ENCODE measurements around the gene CHDH. TPM values are rescaled to one million over a fixed set of nuclear protein-coding genes. Genes with fewer than 3 reads are reported as not detected.

CHDH gene
- total RNA-seq, 8 experiments from 2014 or later: 0.27 to 2.8 (median 0.56) TPM

DNA sequence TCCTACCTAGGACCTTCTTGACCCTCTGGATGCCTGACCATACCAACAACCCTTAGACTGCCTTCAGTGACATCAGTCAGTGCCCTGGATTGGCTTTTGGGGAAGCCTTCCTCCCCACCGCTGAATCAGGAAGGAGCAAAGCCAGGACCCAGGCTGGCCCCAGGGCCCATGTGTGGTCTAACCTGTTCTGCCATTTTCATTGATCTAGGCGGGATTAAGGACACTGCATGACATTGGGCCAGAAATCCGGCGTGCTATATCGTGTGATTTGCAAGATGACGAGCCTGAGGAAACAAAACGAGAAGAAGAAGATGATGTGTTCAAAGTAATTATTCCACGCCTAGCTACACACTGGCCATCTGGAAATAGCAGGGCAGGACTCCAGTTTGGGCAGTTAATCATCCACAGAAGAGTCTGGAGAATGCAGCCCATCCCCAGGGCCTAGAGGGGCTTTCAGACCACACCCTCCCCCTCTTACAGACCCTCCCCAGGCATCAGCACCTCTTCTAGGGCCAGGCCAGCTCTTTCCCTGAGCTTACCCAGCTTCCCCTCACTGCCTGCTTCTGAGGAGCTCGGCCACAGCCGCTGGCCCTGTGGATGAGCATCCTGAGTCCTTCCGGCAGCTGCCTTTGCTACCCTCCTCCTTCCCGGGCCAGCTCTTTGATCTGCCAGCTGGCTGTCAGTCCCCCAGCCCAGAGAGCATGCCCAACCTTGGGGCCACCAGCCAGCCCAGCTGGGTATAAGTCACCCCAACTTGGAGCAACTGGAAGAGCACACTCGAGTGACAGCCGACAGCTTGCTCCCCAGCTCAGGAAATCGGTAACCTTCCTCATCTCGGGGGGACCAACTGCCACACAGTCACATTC lies 45.9 kb downstream of the CHDH start:
- in situ Hi-C loops (cut with MboI; ENCODE audit: low pct_unique_long_range_greater_than_20kb in 2 of 9, low sequenced_read_pairs in 9 of 9, unreplicated experiment in 9 of 9): no loop called here
- H3K4me3 ChIP-seq: no peak overlapping the region
- no peak overlapping the region for H3K27ac ChIP-seq
- H3K4me1 ChIP-seq (replicated peaks in 1 of 2): peaks cover 6 to 10% of the 10 kb centered on the region in 2 donors
- 29 to 90% (median 80%) methylated on average over 1 to 8 of the region's 16 CpGs; no CpG with 5 or more reads in 2 of the 10 experiments for WGBS, 10 experiments
- ATAC-seq (replicated peaks in 6 of 8): peak in 1 of 8 experiments; percentile 16

DNA sequence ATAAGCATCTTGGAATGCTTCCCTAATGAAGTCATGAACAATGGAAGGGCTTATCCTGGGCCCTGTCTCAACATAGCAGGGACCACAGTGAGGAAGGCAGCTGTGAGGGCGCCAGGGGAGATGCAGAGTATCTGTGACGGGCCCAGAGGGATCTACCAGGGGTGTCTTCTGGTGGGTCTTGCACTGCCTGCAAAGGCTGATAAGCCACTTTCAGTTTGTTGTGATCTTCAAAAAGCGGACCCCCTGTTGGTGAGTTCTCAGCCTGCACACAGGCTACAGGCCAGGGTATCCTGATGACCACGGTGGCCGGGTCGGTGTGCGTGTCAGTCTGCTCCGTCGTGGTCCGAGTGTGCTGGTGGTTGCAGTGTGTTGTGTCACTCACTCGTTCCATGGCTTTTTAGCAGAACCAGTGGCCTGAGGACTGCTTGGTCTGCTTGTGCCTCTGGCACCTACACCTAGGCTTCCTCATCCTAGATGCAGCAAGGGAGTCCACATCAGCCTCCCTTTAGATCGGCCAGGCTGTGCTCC lies 46.8 kb downstream of the CHDH start:
- no peak for ATAC-seq (replicated peaks in 6 of 8)
- 64 to 100% (median 94%) methylated on average over 1 to 9 of the region's 12 CpGs; no CpG with 5 or more reads in 3 of the 10 experiments for WGBS, 10 experiments
- Histone ChIP-seq H3K27ac (no peak overlapping the region), H3K4me3 (no peak overlapping the region), H3K4me1 (replicated peaks in 1 of 2) (peaks cover 1 to 6% of the 10 kb centered on the region in 2 donors)
- in situ Hi-C loops (cut with MboI; ENCODE audit: low pct_unique_long_range_greater_than_20kb in 2 of 9, low sequenced_read_pairs in 9 of 9, unreplicated experiment in 9 of 9): no loop called here

DNA sequence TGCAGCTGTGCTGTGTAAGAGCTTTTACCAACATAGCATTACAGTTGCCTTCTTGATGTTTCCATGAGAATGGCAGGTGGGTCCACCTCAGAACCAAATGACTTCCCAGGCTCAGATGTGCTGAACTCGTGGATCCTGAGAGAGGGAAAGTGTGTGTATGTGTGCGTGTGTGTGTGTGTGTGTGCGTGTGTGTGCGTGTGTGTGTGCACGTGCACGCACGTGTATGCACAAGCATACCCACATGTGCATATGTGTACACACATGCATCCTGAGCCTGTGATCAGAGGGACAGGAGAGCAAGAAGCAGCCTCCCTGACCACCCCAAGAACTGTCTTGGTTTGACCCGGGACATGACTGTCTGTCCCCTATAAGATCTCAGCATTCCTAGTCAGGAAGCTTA lies 48.1 kb downstream of the CHDH start:
- Histone ChIP-seq H3K4me1 (replicated peaks in 1 of 2) (peaks cover 0 to 6% of the 10 kb centered on the region in 2 donors), H3K4me3 (no peak overlapping the region), H3K27ac (no peak overlapping the region)
- in situ Hi-C loops (cut with MboI; ENCODE audit: low pct_unique_long_range_greater_than_20kb in 2 of 9, low sequenced_read_pairs in 9 of 9, unreplicated experiment in 9 of 9): no loop called here
- WGBS, 10 experiments: 43 to 100% (median 67%) methylated on average over 1 to 5 of the region's 8 CpGs; no CpG with 5 or more reads in 5 of the 10 experiments
- no peak for ATAC-seq (replicated peaks in 6 of 8)

DNA sequence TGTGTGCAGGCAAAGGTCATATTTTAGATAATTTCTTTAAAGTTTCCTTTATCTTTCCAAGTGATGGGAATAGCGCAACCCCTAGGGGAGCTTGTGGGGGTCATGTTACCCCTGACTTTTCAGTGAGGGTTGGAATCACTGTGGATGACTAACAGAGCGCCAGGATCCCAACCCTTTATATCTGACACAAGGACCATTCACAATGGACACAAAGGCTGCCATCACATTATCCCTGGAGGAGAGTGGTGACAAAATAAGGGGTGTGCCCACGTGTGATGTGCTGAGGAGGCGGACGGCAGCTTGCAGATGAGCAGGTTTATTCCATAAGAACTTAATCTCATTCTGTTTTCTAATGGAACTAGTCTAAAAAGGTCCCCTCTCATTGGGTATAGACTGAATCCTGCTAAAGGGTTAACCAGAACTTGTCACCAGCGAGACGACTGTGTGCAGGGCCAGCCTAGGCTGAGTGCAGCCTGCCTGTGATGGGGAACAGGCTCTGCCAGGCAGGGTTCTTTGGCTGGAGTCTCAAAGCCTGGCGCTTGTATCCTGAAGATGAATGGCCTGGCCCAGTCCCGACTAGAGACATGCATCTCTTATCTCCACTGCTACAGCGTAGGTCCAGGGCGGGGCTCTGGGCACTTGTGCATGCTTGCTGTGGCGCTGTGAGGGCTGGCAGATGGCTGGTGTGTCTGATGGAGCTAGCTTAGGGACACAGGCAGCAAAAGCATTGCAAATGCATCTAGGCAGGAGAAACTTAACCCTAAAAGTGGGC lies 50.2 kb downstream of the CHDH start:
- Histone ChIP-seq H3K27ac (no peak overlapping the region), H3K4me3 (no peak overlapping the region), H3K4me1 (replicated peaks in 1 of 2) (peaks cover 0 to 6% of the 10 kb centered on the region in 2 donors)
- ATAC-seq (replicated peaks in 6 of 8): peak in 6 of 8 experiments; percentile 49 to 87 (median 86)
- in situ Hi-C loops (cut with MboI; ENCODE audit: low pct_unique_long_range_greater_than_20kb in 2 of 9, low sequenced_read_pairs in 9 of 9, unreplicated experiment in 9 of 9): no loop called here
- WGBS, 10 experiments: 20 to 96% (median 76%) methylated on average over 1 to 8 of the region's 12 CpGs

DNA sequence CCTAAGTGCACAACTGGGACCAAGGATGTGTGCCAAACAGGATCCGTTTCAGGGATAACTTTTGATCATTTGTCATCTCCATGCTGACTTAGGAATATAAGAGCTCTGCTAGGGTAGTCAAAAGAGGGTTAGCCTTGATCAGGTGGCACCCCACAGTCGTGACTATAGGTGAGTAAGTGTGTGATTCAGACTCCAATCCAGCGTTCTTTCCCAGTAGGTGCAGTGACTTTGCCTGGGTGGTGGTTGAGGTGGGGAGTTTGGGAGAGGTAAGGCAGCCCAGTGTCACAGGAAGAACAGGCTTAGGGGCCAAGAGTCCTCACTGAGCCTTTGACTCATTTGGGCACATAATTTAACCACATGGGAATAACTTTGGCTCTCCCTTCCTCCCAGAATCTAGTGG lies 51.0 kb downstream of the CHDH start:
- ATAC-seq (replicated peaks in 6 of 8): no peak
- Histone ChIP-seq H3K4me1 (replicated peaks in 1 of 2) (peaks cover 0 to 4% of the 10 kb centered on the region in 2 donors), H3K27ac (no peak overlapping the region), H3K4me3 (no peak overlapping the region)
- 0 to 100% (median 16%) methylated on average over 1 to 2 of the region's 3 CpGs; no CpG with 5 or more reads in 4 of the 10 experiments for WGBS, 10 experiments
- in situ Hi-C loops (cut with MboI; ENCODE audit: low pct_unique_long_range_greater_than_20kb in 2 of 9, low sequenced_read_pairs in 9 of 9, unreplicated experiment in 9 of 9): no loop called here

DNA sequence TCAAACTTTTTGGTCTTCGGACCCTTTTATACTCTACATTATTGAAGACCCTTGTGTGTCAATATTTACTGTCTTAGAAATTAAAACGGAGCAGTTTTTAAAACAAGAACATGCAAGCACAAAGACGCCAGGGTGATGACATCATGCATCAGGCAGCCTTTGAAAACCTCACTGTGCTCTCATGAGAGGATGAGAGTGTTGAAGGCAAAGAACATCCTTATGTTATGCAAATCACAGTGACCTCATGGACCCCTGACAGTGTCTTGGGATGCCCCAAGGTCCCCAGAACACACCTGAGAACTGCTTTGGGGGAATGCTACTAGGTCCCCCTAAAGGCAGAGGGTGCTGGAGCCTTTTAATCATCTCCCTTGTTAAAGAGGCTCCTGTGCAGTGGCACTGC lies 51.6 kb downstream of the CHDH start:
- Histone ChIP-seq H3K4me3 (no peak overlapping the region), H3K4me1 (replicated peaks in 1 of 2) (peaks cover 0 to 4% of the 10 kb centered on the region in 2 donors), H3K27ac (no peak overlapping the region)
- in situ Hi-C loops (cut with MboI; ENCODE audit: low pct_unique_long_range_greater_than_20kb in 2 of 9, low sequenced_read_pairs in 9 of 9, unreplicated experiment in 9 of 9): no loop called here
- ATAC-seq (replicated peaks in 6 of 8): peak in 4 of 8 experiments; percentile 20 to 52 (median 42)
- 7 to 80% (median 55%) methylated on average over 2 to 3 of the region's 3 CpGs; no CpG with 5 or more reads in 2 of the 10 experiments for WGBS, 10 experiments

DNA sequence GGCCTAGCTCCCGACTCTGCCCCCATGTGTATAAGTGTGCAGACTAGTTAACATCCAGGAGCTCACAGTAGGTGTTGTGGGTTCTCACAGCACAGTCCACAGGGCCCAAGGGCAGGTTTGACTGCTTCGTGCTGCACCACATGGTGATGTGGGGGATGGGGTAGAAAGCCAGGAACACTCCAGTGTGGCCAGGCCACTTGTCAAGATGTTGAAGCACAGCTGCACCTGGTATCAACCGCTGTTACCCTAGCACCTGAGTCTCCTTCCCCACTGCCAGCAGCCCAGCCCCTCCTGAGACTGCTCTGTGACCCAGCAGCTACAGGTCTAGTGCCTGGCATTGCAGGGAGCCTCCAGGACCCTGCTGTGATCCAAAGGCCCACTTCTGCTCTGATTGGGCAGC lies 53.4 kb downstream of the CHDH start:
- Histone ChIP-seq H3K27ac (no peak overlapping the region), H3K4me3 (no peak overlapping the region), H3K4me1 (replicated peaks in 1 of 2) (peaks cover 0 to 4% of the 10 kb centered on the region in 2 donors)
- 29 to 100% (median 66%) methylated on average over 1 to 2 of the region's 3 CpGs; no CpG with 5 or more reads in 6 of the 10 experiments for WGBS, 10 experiments
- ATAC-seq (replicated peaks in 6 of 8): no peak
- in situ Hi-C loops (cut with MboI; ENCODE audit: low pct_unique_long_range_greater_than_20kb in 2 of 9, low sequenced_read_pairs in 9 of 9, unreplicated experiment in 9 of 9): no loop called here

DNA sequence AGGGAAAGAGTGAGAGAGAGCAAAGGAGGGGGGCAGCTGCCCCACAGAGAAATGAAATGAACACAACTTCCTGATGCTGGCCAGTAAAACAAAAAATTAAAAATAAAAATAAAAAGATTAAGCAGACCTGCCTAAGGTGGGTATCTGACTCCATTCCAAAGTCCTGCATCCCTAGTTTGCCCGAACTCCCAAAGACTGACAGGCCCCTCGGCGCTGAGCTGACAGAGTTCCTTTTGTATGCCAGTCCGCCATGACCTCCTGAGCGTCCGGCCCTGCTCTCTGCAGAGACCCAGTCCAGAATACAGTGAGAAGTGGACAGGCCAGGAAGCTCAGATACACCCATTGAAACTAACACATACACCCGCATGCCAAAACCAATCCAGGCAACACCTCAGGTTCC lies 54.9 kb downstream of the CHDH start:
- in situ Hi-C loops (cut with MboI; ENCODE audit: low pct_unique_long_range_greater_than_20kb in 2 of 9, low sequenced_read_pairs in 9 of 9, unreplicated experiment in 9 of 9): no loop called here
- H3K4me1 ChIP-seq (replicated peaks in 1 of 2): no peaks in the 10 kb centered on the region
- H3K27ac ChIP-seq: no peak overlapping the region
- 50 to 100% (median 86%) methylated on average over 1 to 6 of the region's 7 CpGs; no CpG with 5 or more reads in 1 of the 10 experiments for WGBS, 10 experiments
- no peak overlapping the region for H3K4me3 ChIP-seq
- no peak for ATAC-seq (replicated peaks in 6 of 8)

DNA sequence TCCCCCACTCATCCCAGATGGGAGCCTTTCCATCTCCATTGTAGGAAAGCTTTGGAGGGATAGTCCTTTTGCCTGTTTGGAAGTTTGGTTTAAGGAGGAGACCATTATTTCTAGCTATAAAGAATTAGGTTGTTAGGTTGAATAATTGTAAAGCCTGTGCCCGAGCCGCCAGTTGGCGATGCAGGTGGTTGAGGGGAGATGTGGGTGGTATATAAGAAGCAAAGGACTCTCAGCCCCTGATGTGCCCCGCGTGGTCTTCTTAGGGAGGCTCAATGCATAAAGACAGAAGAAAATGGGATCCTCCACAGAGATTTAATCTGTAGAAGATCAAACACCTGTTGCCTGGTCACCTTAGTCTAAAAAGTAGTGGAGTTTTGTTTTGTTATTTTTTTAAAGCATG lies 55.7 kb downstream of the CHDH start:
- H3K4me3 ChIP-seq: no peak overlapping the region
- in situ Hi-C loops (cut with MboI; ENCODE audit: low pct_unique_long_range_greater_than_20kb in 2 of 9, low sequenced_read_pairs in 9 of 9, unreplicated experiment in 9 of 9): no loop called here
- no peak overlapping the region for H3K27ac ChIP-seq
- no peak for ATAC-seq (replicated peaks in 6 of 8)
- WGBS, 10 experiments: 60 to 100% (median 96%) methylated on average over 1 to 5 of the region's 5 CpGs; no CpG with 5 or more reads in 3 of the 10 experiments
- H3K4me1 ChIP-seq (replicated peaks in 1 of 2): no peaks in the 10 kb centered on the region

DNA sequence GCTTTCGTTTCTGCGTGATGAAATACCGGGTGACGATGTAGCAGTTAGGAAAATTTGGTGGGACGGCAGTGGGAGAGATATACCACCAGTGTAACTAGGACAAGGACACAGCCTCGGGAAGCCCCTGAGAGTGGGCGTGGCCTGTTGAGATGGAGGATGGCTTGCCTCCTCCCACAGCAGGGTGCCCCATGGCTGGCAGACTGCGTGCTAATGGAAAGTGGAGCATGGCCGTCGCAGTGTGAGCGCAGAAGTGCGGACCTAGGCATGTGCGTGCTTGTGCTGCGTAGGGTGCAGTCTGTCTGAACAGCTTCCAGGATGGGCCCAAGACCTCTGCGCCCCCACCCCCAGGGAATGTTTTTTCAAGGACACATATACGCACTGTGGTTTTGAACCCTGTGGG lies 56.8 kb downstream of the CHDH start:
- no peak overlapping the region for H3K4me3 ChIP-seq
- in situ Hi-C loops (cut with MboI; ENCODE audit: low pct_unique_long_range_greater_than_20kb in 2 of 9, low sequenced_read_pairs in 9 of 9, unreplicated experiment in 9 of 9): no loop called here
- peak in 3 of 8 experiments; percentile 28 to 67 (median 41) for ATAC-seq (replicated peaks in 6 of 8)
- WGBS, 10 experiments: 45 to 100% (median 85%) methylated on average over 2 to 11 of the region's 16 CpGs; no CpG with 5 or more reads in 1 of the 10 experiments
- no peak overlapping the region for H3K27ac ChIP-seq
- no peaks in the 10 kb centered on the region for H3K4me1 ChIP-seq (replicated peaks in 1 of 2)

DNA sequence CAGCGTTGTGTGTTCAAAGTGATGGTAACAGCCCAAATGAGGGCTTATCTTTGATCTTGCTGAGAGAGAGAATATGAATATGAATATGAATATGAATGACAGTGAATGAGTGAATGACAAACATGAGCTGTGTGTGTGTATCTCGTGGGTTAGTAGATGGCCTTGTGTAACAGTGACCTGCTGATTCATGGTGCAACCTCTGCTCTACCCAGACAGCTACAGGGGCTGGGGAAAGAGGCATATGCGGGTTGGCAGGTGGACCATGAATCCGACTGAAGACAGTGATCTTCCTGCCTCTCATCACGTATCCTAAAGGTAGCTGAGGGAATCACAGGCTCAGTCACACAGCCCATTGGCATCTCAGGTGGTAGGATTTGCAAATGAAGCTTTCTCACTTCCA lies 58.2 kb downstream of the CHDH start:
- 42 to 100% (median 70%) methylated on average over 1 to 5 of the region's 5 CpGs; no CpG with 5 or more reads in 5 of the 10 experiments for WGBS, 10 experiments
- H3K4me1 ChIP-seq (replicated peaks in 1 of 2): no peaks in the 10 kb centered on the region
- H3K27ac ChIP-seq: no peak overlapping the region
- in situ Hi-C loops (cut with MboI; ENCODE audit: low pct_unique_long_range_greater_than_20kb in 2 of 9, low sequenced_read_pairs in 9 of 9, unreplicated experiment in 9 of 9): no loop called here
- no peak overlapping the region for H3K4me3 ChIP-seq
- no peak for ATAC-seq (replicated peaks in 6 of 8)

DNA sequence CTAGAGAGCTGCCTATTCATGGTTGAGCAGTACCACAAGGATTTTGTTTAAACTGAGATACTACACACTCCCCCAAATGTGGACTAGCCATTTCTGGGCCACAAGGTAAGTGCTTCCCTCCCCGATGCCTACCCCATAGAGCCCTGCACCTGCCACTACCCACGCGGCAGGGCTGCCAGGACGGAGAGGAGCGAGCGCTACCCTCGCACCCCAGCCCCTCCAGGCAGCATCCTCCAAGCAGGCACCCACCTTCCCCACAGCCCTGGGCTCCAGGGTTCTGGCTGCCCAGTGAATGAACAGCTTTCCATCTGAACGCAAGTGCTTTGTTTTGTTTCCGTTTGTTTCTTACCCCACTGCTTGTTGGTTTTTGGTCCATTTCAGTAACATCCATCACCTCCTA lies 59.2 kb downstream of the CHDH start:
- in situ Hi-C loops (cut with MboI; ENCODE audit: low pct_unique_long_range_greater_than_20kb in 2 of 9, low sequenced_read_pairs in 9 of 9, unreplicated experiment in 9 of 9): no loop called here
- H3K4me1 ChIP-seq (replicated peaks in 1 of 2): no peaks in the 10 kb centered on the region
- no peak for ATAC-seq (replicated peaks in 6 of 8)

DNA sequence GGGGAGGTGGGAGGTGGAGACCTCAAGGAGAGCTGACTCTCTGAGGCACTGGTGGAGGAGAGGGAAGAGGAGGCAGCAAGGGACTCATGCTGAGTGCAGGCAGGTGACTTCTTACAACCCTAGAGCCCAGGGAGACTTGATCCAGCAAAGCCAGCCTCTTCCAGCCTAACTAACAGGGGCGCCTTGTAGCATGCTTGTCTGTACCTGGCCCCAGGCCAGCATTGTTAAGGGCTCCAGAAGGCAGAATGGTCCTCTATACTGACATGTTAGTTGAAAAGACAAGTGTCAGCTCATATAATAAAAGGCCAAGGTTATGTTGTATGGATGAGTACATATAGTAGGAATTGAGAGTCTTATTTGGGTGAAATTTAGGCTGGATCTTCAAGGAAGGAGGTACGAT lies 65.4 kb downstream of the CHDH start:
- in situ Hi-C loops (cut with MboI; ENCODE audit: low pct_unique_long_range_greater_than_20kb in 2 of 9, low sequenced_read_pairs in 9 of 9, unreplicated experiment in 9 of 9): no loop called here
- peaks cover 0 to 5% of the 10 kb centered on the region in 2 donors for H3K4me1 ChIP-seq (replicated peaks in 1 of 2)
- H3K4me3 ChIP-seq: no peak overlapping the region
- no peak overlapping the region for H3K27ac ChIP-seq
- ATAC-seq (replicated peaks in 6 of 8): no peak
- WGBS, 10 experiments: 30 to 100% (median 78%) methylated on average over 1 to 2 of the region's 2 CpGs; no CpG with 5 or more reads in 1 of the 10 experiments

More for the DNA sequence above, 59.2 kb downstream of the CHDH start:
- WGBS, 10 experiments: 0 to 85% methylated on average over 1 to 5 of the region's 9 CpGs; no CpG with 5 or more reads in 8 of the 10 experiments
- Histone ChIP-seq H3K27ac (no peak overlapping the region), H3K4me3 (no peak overlapping the region)
